HepG2 (cell line): ENCODE results near the gene CAMK2D.

Source experiments
- BRCA1 ChIP-seq: sonication (generic); formaldehyde crosslinking; IDR thresholded peaks from 2 replicates; pipeline ENCODE4 v1.4.0; 2020; ENCODE audit warnings: missing genetic modification reagents
- CBX2 ChIP-seq, 2 experiments: fragments of 200-600 bp in 1 of 2; sonication (generic); formaldehyde crosslinking in 1 of 2; IDR thresholded peaks; 2 replicates each; pipeline versions ENCODE4 v1.7.0 to v1.8.1; 2018 to 2022; ENCODE audit warnings: low read depth in 2 of 2, low read length in 1 of 2, mild to moderate bottlenecking in 1 of 2, missing genetic modification reagents in 1 of 2
- CREB1 ChIP-seq, 2 experiments: fragments of 450-650 bp in 1 of 2; IDR thresholded peaks; 2 replicates each; pipeline ENCODE4 v1.6.1; 2016 to 2017; ENCODE audit warnings: control low read depth in 1 of 2, mild to moderate bottlenecking in 1 of 2, missing compliant biosample characterization in 1 of 2, missing genetic modification characterization in 1 of 2
- ETS1 ChIP-seq: sonication (generic); formaldehyde crosslinking; IDR thresholded peaks from 2 replicates; pipeline ENCODE4 v1.4.0; 2020; ENCODE audit warnings: missing genetic modification reagents
- ETV6 ChIP-seq: sonication (generic); formaldehyde crosslinking; conservative IDR thresholded peaks from 2 replicates; pipeline ENCODE4 v1.4.0; 2020; ENCODE audit warnings: missing genetic modification reagents
- HNF1B ChIP-seq: sonication (generic); formaldehyde crosslinking; IDR thresholded peaks from 2 replicates; pipeline ENCODE4 v1.5.1; 2020; ENCODE audit warnings: mild to moderate bottlenecking, moderate library complexity, missing genetic modification reagents
- REST ChIP-seq, 2 experiments: IDR thresholded peaks; 2 replicates each; pipeline ENCODE4 v1.6.1; 2011 to 2012; ENCODE audit warnings: low read length in 2 of 2, borderline replicate concordance in 1 of 2, low read depth in 1 of 2, mild to moderate bottlenecking in 1 of 2, moderate library complexity in 1 of 2
- RFX3 ChIP-seq: IDR thresholded peaks from 2 replicates; pipeline ENCODE4 v1.6.1; 2016; ENCODE audit warnings: missing biosample characterization, missing genetic modification reagents
- ZFP36L2 ChIP-seq: sonication (generic); formaldehyde crosslinking; IDR thresholded peaks from 2 replicates; pipeline ENCODE4 v1.4.0; 2020; ENCODE audit warnings: missing genetic modification reagents
- TF ChIP-seq, protein P1 (sequence below): sonication (generic); formaldehyde crosslinking; IDR thresholded peaks from 2 replicates; pipeline ENCODE4 v1.5.0; 2020; ENCODE audit warnings: mild to moderate bottlenecking, missing genetic modification reagents, moderate library complexity
- TF ChIP-seq, protein P2 (sequence below): sonication (generic); formaldehyde crosslinking; IDR thresholded peaks from 2 replicates; pipeline ENCODE4 v1.8.1; 2023; ENCODE audit warnings: missing genetic modification reagents, mild to moderate bottlenecking, borderline replicate concordance

DNA sequence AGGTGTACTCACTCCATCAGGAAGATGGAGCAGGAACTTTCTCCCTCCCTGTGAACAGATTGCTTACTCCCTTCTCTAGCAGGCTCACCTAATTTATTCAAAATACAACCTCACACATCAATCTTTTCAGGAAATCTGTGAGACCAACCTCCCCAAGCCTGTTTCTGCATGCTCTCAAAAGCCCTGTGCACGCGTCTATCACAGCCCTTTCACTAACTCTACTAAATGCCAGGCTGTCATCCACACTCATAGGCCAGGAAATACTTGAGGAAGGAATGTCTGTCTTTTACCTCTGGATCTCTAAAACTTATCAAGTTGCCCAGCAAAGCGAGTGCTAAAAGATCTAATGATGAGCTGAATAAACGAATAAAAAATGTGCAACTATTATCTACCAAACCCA lies 11.2 kb downstream of the CAMK2D start:
- TF ChIP-seq BRCA1 (CRISPR knock-in tag) (no peak), RFX3 (CRISPR knock-in tag) (no peak), REST (IDR thresholded peaks at IDR 0.05; ENCODE audit: borderline replicate concordance in 1 of 2, low read depth in 1 of 2, low read length in 2 of 2) (no peak), ETV6 (CRISPR knock-in tag) (no peak), CREB1 (IDR thresholded peaks at IDR 0.05) (no peak), CREB1 (CRISPR knock-in tag; IDR thresholded peaks at IDR 0.05) (no peak), HNF1B (CRISPR knock-in tag) (no peak), CBX2 (IDR thresholded peaks at IDR 0.05; ENCODE audit: low read depth, low read length) (no peak), CBX2 (CRISPR knock-in tag; IDR thresholded peaks at IDR 0.05; ENCODE audit: low read depth) (no peak), ETS1 (CRISPR knock-in tag) (no peak), ZFP36L2 (CRISPR knock-in tag) (no peak)
- TF ChIP-seq, protein P1, sequence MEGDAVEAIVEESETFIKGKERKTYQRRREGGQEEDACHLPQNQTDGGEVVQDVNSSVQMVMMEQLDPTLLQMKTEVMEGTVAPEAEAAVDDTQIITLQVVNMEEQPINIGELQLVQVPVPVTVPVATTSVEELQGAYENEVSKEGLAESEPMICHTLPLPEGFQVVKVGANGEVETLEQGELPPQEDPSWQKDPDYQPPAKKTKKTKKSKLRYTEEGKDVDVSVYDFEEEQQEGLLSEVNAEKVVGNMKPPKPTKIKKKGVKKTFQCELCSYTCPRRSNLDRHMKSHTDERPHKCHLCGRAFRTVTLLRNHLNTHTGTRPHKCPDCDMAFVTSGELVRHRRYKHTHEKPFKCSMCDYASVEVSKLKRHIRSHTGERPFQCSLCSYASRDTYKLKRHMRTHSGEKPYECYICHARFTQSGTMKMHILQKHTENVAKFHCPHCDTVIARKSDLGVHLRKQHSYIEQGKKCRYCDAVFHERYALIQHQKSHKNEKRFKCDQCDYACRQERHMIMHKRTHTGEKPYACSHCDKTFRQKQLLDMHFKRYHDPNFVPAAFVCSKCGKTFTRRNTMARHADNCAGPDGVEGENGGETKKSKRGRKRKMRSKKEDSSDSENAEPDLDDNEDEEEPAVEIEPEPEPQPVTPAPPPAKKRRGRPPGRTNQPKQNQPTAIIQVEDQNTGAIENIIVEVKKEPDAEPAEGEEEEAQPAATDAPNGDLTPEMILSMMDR (CRISPR knock-in tag) = no peak
- TF ChIP-seq, protein P2, sequence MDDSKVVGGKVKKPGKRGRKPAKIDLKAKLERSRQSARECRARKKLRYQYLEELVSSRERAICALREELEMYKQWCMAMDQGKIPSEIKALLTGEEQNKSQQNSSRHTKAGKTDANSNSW (CRISPR knock-in tag) = no peak
